AG09309 (cell line): ENCODE results near the gene ZNF26.
"Not testable (repeated sequence)": the region's sequence is repeated elsewhere in the genome, so short reads cannot be mapped to it uniquely, and the experiment has no call there.

Experiments used
- DNase-seq: peaks from one replicate; pipeline ENCODE4 v3.0.0-alpha.2; 2010; ENCODE audit warnings: low read depth
- H3K4me3 ChIP-seq: 2 replicates; pipeline ENCODE4 v1.5.1; 2011; ENCODE audit warnings: mild to moderate bottlenecking, low read depth, low read length, moderate library complexity; ENCODE audit not compliant: control insufficient read depth
- TF ChIP-seq, protein P1 (sequence below): IDR thresholded peaks from 2 replicates; pipeline ENCODE4 v1.5.1; 2011; ENCODE audit warnings: mild to moderate bottlenecking, low read depth, low read length, inconsistent platforms; ENCODE audit not compliant: insufficient read depth, control insufficient read depth; ENCODE audit errors: missing control alignments

ZNF26 gene

GRCh38 chr12:132963947-132964346 lies 22.2 kb upstream of the ZNF26 start:
- not testable (repeated sequence) for H3K4me3 ChIP-seq, DNase-seq
- TF ChIP-seq, protein P1, sequence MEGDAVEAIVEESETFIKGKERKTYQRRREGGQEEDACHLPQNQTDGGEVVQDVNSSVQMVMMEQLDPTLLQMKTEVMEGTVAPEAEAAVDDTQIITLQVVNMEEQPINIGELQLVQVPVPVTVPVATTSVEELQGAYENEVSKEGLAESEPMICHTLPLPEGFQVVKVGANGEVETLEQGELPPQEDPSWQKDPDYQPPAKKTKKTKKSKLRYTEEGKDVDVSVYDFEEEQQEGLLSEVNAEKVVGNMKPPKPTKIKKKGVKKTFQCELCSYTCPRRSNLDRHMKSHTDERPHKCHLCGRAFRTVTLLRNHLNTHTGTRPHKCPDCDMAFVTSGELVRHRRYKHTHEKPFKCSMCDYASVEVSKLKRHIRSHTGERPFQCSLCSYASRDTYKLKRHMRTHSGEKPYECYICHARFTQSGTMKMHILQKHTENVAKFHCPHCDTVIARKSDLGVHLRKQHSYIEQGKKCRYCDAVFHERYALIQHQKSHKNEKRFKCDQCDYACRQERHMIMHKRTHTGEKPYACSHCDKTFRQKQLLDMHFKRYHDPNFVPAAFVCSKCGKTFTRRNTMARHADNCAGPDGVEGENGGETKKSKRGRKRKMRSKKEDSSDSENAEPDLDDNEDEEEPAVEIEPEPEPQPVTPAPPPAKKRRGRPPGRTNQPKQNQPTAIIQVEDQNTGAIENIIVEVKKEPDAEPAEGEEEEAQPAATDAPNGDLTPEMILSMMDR, result peak; percentile 9

DNA sequence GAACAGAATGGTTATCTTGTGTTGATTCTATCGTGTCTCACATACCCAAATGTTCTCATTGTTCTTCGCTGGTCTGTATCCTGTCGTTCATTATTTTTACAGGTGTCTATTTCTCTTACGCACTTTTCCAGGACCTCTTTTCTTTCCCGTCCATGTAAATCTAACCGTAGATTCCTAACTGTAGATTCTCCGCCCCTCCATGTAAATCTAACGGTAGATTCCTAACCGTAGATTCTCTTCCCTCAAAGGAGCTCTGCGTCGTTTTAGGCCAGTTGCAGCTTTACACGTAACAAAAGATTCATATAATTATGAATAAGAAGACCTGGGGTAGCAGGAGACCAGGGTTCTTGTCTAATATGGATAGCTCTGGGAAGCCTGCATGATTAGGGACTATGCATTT lies 20.4 kb upstream of the ZNF26 start:
- no peak for DNase-seq
- TF ChIP-seq, protein P1, result no peak
- no peak overlapping the region for H3K4me3 ChIP-seq

DNA sequence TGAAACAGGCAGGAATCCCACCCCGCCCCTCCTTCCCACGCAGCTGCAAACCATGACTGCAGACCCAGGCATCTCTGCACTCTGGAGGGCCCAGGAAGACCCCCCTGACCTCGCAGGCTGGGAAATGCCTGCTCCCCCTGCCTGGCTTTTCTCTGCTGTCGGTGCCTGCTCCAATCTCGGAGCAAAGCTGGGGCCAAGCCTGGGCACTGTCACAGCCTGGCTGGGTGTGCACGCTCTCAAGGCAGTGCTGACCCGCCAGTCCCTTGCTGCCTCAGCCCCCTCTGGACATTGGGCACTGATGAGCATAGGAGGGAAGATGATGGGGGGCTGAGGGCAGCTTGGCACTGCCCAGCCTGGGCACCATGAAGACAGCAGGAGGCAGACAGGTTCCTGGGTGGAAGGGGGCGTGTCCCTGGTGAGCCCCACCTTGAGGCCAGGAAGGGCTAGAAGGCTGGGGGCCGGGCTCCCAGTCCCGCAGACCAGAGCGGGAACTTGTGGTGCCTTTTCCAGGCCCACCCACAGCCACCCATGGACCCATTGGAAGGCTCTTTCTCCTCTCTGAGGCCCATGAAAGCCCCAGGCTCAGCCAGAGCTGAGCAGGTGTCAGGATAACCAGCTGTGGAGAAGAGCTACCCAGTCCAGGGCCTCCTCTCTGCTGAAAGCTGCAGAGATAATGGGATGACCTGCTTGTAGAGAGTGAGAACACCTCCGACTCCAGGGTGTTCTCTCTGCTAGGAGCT lies 19.3 kb upstream of the ZNF26 start:
- H3K4me3 ChIP-seq, result no peak overlapping the region
- TF ChIP-seq, protein P1, result no peak
- DNase-seq, result no peak

DNA sequence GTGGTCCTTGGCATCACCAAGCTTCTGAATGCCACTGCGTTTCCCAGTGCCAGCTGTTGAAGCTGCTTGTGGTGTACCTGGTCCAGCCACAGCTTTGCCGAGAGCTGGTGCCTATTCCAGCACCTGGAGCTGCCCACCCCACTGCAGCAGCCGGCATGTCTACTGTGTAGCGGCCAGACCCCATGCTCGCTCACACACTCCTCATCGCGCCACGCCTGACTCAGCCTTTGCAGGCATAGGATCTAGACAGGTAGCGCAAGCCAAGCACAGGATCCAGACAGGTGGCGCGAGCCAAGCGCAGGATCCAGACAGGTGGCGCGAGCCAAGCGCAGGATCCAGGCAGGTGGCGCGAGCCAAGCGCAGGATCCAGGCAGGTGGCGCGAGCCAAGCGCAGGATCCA lies 18.4 kb upstream of the ZNF26 start:
- TF ChIP-seq, protein P1, result no peak
- H3K4me3 ChIP-seq, result no peak overlapping the region
- no peak for DNase-seq

- TF ChIP-seq, protein P1, result no peak
- no peak overlapping the region for H3K4me3 ChIP-seq
- no peak for DNase-seq
Measured at GRCh38 chr12:132972374-132972773, 13.8 kb upstream of the ZNF26 start.

DNA sequence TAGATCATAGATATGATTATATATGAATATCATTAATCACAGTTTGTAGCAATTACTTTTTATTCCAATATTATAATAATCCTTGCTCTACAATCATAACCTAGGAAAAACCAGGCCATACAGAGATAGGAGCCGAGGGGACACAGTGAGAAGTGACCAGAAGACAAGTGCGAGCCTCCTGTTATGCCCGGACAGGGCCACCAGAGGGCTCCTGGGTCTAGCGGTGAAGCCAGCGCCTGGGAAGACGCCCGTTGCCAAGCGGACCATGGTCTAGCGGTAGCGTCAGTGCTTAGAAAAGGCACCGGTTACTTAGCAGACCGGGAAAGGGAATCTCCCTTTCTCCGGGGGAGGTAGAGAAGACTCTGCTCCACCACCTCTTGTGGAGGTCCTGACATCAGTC lies 9.3 kb upstream of the ZNF26 start:
- not testable (repeated sequence) for H3K4me3 ChIP-seq, DNase-seq
- TF ChIP-seq, protein P1, result peak; percentile 28
